ENCODE measurements around the gene KIAA0319L.

The KIAA0319L gene

DNA sequence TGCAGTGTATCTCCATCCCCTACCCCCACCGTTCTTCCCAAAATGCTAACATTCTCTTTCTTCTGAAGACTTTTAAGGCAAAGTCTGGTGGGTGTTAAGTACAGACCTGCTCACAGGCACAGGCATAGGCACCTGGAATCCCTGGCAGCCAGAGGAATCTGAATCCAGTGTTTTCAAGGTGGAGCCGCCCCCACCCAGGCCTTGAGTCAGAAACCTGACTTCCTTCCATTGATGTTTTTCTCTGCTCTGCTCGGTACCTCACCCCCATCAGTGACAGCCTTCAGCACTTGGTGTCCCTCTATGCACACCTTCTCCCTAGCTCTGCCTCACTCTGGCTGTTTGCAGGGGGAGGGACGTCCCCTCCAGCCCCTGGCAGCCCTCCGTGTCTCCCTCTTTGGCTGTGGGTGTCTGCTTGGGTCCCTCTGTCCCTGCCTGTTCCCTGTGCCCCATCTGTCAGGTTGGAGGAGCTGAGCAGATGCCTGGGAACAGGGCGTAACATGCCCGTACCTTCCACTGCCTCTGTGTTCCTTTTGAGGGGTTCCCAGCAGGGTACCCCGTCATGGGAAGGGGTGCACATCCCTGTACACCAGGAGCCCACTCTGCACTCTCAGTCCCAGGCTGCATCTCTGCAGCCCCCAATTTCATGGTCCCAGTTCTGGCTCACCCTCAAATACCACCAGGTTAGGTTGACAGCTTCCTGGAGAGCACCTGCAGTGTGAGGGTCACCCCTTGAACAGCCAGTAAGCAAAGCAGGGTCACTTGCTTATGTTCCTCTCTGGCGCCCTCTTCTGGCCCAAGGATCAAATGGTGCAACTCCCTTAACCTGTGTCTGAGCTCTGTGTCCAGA, 7.1 kb upstream of the KIAA0319L start:
- ChIA-PET POLR2A (interaction anchor here (0.5 kb wide), 1 partner anchor 357 kb away, joined by 3 read pairs; no protein-coding TSS in a partner anchor), CTCF (interaction anchor here (0.5 to 2.1 kb wide), 13 partner anchors 8 to 539 kb away, joined by 3 to 27 read pairs (median 4); partner anchors contain the start of gene CLSPN)
- peak; percentile 73 for DNase-seq (ENCODE audit: extremely low spot score)
- TF ChIP-seq FOXK2 (IDR thresholded peaks at IDR 0.05) (no peak), NFRKB (IDR thresholded peaks at IDR 0.05) (no peak), FOXA1 (IDR thresholded peaks at IDR 0.05) (no peak), SP1 (IDR thresholded peaks at IDR 0.05) (no peak), FOXM1 (IDR thresholded peaks at IDR 0.05; ENCODE audit: borderline replicate concordance) (no peak)

DNA sequence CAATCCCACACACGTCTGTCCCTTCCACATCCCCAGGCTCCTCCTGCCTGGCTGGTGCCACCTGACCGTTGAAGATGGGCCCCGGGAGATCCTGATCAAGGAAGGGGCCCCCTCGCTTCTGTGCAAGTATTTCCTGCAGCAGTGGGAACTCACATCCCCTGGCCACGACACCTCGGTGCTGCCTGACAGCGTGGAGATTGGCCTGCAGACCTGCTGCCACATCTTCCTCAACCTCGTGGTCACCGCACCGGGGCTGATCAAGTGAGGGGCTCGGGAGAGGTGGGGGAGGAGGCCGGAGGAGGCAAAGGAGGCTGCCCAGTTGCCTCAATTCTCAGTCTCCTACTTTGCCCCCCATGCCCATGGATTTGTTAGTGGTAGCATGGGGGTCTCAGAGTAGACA, 6.0 kb upstream of the KIAA0319L start:
- TF ChIP-seq ARNT (IDR thresholded peaks at IDR 0.05) = no peak
- TF ChIP-seq SP1 (IDR thresholded peaks at IDR 0.05) = no peak
- TF ChIP-seq CTBP1 (IDR thresholded peaks at IDR 0.05; ENCODE audit: borderline replicate concordance) = no peak
- TF ChIP-seq ZNF384 (IDR thresholded peaks at IDR 0.05) = no peak
- TF ChIP-seq TARDBP (IDR thresholded peaks at IDR 0.05) = no peak
- no peak for TF ChIP-seq NFRKB (IDR thresholded peaks at IDR 0.05)
- TF ChIP-seq, protein P1, sequence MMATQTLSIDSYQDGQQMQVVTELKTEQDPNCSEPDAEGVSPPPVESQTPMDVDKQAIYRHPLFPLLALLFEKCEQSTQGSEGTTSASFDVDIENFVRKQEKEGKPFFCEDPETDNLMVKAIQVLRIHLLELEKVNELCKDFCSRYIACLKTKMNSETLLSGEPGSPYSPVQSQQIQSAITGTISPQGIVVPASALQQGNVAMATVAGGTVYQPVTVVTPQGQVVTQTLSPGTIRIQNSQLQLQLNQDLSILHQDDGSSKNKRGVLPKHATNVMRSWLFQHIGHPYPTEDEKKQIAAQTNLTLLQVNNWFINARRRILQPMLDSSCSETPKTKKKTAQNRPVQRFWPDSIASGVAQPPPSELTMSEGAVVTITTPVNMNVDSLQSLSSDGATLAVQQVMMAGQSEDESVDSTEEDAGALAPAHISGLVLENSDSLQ (IDR thresholded peaks at IDR 0.05) = no peak
- TF ChIP-seq L3MBTL2 (conservative IDR thresholded peaks at IDR 0.05) = no peak
- TF ChIP-seq BHLHE40 (IDR thresholded peaks at IDR 0.05; ENCODE audit: borderline replicate concordance) = no peak
- no peak for TF ChIP-seq FOXK2 (IDR thresholded peaks at IDR 0.05)
- TF ChIP-seq ELF4 (IDR thresholded peaks at IDR 0.05) = no peak
- TF ChIP-seq SUZ12 (IDR thresholded peaks at IDR 0.05) = no peak
- TF ChIP-seq FOXA1 (IDR thresholded peaks at IDR 0.05) = no peak
- TF ChIP-seq FOXM1 (IDR thresholded peaks at IDR 0.05; ENCODE audit: borderline replicate concordance) = no peak
- no peak for TF ChIP-seq HDGF (IDR thresholded peaks at IDR 0.05; ENCODE audit: borderline replicate concordance)
- TF ChIP-seq LEF1 (IDR thresholded peaks at IDR 0.05; ENCODE audit: borderline replicate concordance) = no peak
- ChIA-PET POLR2A (no interaction called here), CTCF (no interaction called here)
- no peak for DNase-seq (ENCODE audit: extremely low spot score)

DNA sequence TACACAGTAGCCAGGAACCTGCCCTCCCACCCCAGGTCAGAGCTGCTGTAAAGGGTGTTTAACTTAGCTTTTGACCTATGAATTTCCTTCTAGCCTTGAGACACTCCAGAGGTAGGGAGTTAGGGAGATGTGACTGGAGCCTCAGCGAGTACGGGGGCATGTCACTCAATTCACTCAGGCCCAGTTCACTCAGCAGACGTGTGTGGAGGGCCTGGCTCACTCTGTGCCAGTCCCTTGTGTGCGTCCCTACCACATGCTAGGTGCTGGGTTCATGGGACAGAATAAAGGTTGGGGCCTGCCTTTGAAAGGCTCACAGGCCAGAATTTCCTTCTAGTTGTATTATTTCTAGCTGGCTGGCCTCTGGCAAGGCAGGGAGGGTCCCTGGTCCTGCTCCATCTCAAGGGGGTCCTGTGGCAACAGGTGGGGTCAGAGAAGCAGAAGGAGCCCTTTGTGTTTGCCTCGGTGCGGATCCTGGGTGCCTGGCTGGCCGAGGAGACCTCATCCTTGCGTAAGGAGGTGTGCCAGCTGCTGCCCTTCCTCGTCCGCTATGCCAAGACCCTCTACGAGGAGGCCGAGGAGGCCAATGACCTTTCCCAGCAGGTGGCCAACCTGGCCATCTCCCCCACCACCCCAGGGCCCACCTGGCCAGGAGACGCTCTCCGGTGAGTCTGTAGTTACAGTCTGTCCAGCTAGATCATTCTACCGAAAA, 4.9 kb upstream of the KIAA0319L start:
- POLR2A ChIA-PET = interaction anchor here (1.2 to 2.9 kb wide), 3 partner anchors 80 to 207 kb away, joined by 3 to 14 read pairs (median 3); partner anchors contain the start of gene CLSPN
- no peak for DNase-seq (ENCODE audit: extremely low spot score)
- CTCF ChIA-PET = no interaction called here

DNA sequence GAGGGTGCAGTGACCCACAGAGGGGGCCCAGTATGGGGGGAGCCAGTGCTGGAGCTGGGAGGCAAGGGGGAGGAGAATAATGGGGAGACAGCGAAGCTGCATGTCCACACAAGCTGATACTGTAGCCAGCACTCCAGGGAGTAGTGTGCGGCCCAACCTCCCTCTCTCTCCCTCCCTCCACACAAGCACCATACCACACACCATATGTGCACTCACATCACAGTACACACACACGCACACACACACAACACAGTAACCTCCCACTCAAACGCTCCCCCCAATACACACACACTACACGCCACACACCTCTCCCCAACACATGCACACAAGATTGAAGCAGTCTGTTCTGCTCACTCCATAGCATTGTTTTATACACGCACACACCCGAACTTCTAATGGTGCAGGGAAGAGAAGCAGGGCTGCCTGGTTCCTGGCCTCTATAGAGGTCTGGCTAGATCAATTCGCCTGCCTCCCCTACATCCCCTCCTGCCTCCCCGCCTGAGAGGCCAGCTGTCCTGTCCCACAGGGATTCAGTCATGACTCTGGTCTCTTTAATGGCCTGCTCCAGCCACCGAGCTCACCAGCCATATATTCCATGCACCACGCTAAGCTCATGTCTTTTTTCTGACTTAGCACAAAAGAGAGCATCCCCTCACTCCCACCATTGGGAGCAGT, 4.2 kb upstream of the KIAA0319L start:
- CTCF ChIA-PET = no interaction called here
- no peak for DNase-seq (ENCODE audit: extremely low spot score)
- POLR2A ChIA-PET = interaction anchor here (1.2 to 2.9 kb wide), 3 partner anchors 80 to 208 kb away, joined by 3 to 14 read pairs (median 3); partner anchors contain the start of gene CLSPN
- no peak for TF ChIP-seq LEF1 (IDR thresholded peaks at IDR 0.05; ENCODE audit: borderline replicate concordance)

More for the DNA sequence above, 4.9 kb upstream of the KIAA0319L start:
- TF ChIP-seq FOXM1 (IDR thresholded peaks at IDR 0.05; ENCODE audit: borderline replicate concordance) (no peak), ELF4 (IDR thresholded peaks at IDR 0.05) (no peak), ZNF384 (IDR thresholded peaks at IDR 0.05) (no peak), CTBP1 (IDR thresholded peaks at IDR 0.05; ENCODE audit: borderline replicate concordance) (no peak), L3MBTL2 (conservative IDR thresholded peaks at IDR 0.05) (no peak), ARNT (IDR thresholded peaks at IDR 0.05) (no peak), FOXA1 (IDR thresholded peaks at IDR 0.05) (no peak), SUZ12 (IDR thresholded peaks at IDR 0.05) (no peak), BHLHE40 (IDR thresholded peaks at IDR 0.05; ENCODE audit: borderline replicate concordance) (no peak)
- TF ChIP-seq, protein P1 (IDR thresholded peaks at IDR 0.05) = no peak

DNA sequence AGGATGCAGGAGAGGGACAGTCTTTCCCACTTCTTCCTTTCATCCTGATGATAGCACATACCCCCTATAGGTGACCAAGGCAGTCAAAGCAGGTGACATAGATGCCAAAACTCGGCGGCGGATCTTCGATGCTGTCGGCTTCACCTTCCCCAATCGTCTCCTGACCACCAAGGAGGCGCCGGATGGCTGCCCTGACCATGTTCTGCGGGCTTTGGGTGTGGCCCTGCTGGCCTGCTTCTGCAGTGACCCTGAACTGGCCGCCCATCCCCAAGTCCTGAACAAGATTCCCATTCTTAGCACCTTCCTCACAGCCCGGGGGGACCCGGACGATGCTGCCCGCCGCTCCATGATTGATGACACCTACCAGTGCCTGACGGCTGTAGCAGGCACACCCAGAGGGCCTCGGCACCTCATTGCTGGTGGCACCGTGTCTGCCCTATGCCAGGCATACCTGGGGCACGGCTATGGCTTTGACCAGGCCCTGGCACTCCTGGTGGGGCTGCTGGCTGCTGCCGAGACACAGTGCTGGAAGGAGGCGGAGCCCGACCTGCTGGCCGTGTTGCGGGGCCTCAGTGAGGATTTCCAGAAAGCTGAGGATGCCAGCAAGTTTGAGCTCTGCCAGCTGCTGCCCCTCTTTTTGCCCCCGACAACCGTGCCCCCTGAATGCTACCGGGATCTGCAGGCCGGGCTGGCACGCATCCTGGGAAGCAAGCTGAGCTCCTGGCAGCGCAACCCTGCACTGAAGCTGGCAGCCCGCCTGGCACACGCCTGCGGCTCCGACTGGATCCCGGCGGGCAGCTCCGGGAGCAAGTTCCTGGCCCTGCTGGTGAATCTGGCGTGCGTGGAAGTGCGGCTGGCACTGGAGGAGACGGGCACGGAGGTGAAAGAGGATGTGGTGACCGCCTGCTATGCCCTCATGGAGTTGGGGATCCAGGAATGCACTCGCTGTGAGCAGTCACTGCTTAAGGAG, 3.3 kb upstream of the KIAA0319L start:
- no peak for TF ChIP-seq NFRKB (IDR thresholded peaks at IDR 0.05)
- TF ChIP-seq, protein P1 (IDR thresholded peaks at IDR 0.05) = no peak
- no peak for TF ChIP-seq ZNF384 (IDR thresholded peaks at IDR 0.05)
- TF ChIP-seq L3MBTL2 (conservative IDR thresholded peaks at IDR 0.05) = no peak
- TF ChIP-seq ELF4 (IDR thresholded peaks at IDR 0.05) = no peak
- TF ChIP-seq BHLHE40 (IDR thresholded peaks at IDR 0.05; ENCODE audit: borderline replicate concordance) = no peak
- no peak for TF ChIP-seq FOXK2 (IDR thresholded peaks at IDR 0.05)
- TF ChIP-seq TARDBP (IDR thresholded peaks at IDR 0.05) = no peak
- no peak for TF ChIP-seq FOXA1 (IDR thresholded peaks at IDR 0.05)
- TF ChIP-seq FOXM1 (IDR thresholded peaks at IDR 0.05; ENCODE audit: borderline replicate concordance) = no peak
- no peak for TF ChIP-seq HDGF (IDR thresholded peaks at IDR 0.05; ENCODE audit: borderline replicate concordance)
- no peak for TF ChIP-seq CTBP1 (IDR thresholded peaks at IDR 0.05; ENCODE audit: borderline replicate concordance)
- no peak for TF ChIP-seq SUZ12 (IDR thresholded peaks at IDR 0.05)
- TF ChIP-seq ARNT (IDR thresholded peaks at IDR 0.05) = no peak
- TF ChIP-seq SP1 (IDR thresholded peaks at IDR 0.05) = no peak
- TF ChIP-seq LEF1 (IDR thresholded peaks at IDR 0.05; ENCODE audit: borderline replicate concordance) = no peak
- no peak for DNase-seq (ENCODE audit: extremely low spot score)
- ChIA-PET POLR2A (interaction anchor here (1.2 to 2.9 kb wide), 3 partner anchors 81 to 209 kb away, joined by 3 to 14 read pairs (median 3); partner anchors contain the start of gene CLSPN), CTCF (no interaction called here)
